HepG2 (cell line): ENCODE results near the gene RPS14. TPM values are rescaled to one million over a fixed set of nuclear protein-coding genes. Genes with fewer than 3 reads are reported as not detected.

ENCODE experiments used
- ARNT ChIP-seq: fragments of 450-650 bp; IDR thresholded peaks from 2 replicates; pipeline ENCODE4 v1.6.1; 2017
- MXI1 ChIP-seq: IDR thresholded peaks from 3 replicates; pipeline ENCODE4 v1.6.1; 2012; ENCODE audit warnings: low read depth, low read length, inconsistent platforms, borderline replicate concordance
- NFYB ChIP-seq: sonication (generic); formaldehyde crosslinking; IDR thresholded peaks from 2 replicates; pipeline ENCODE4 v1.4.0; 2020; ENCODE audit warnings: missing genetic modification reagents
- SMYD3 ChIP-seq: sonication (generic); formaldehyde crosslinking; IDR thresholded peaks from 2 replicates; pipeline ENCODE4 v1.8.1; 2023; ENCODE audit warnings: mild to moderate bottlenecking, missing genetic modification reagents
- SRSF9 ChIP-seq: fragments of 200-400 bp; formaldehyde crosslinking; IDR thresholded peaks from 2 replicates; pipeline ENCODE4 v1.6.1; 2018; ENCODE audit warnings: borderline replicate concordance, mild to moderate bottlenecking, low read depth, low read length; ENCODE audit not compliant: insufficient read depth, poor library complexity, severe bottlenecking
- ZNF12 ChIP-seq: sonication (generic); formaldehyde crosslinking; IDR thresholded peaks from 2 replicates; pipeline ENCODE4 v1.5.0; 2020; ENCODE audit warnings: missing genetic modification reagents
- ZNF20 ChIP-seq: sonication (generic); formaldehyde crosslinking; IDR thresholded peaks from 2 replicates; pipeline ENCODE4 v1.4.0; 2020; ENCODE audit warnings: mild to moderate bottlenecking, moderate library complexity, missing genetic modification reagents
- ZNF598 ChIP-seq: sonication (generic); formaldehyde crosslinking; IDR thresholded peaks from 2 replicates; pipeline ENCODE4 v1.5.1; 2020; ENCODE audit warnings: mild to moderate bottlenecking, missing genetic modification reagents, borderline replicate concordance
- ZNF670 ChIP-seq: sonication (generic); formaldehyde crosslinking; IDR thresholded peaks from 2 replicates; pipeline ENCODE4 v1.8.0; 2022; ENCODE audit warnings: mild to moderate bottlenecking, missing genetic modification reagents, borderline replicate concordance
- ZNF747 ChIP-seq: sonication (generic); formaldehyde crosslinking; IDR thresholded peaks from 2 replicates; pipeline ENCODE4 v1.8.1; 2023; ENCODE audit warnings: missing genetic modification reagents, mild to moderate bottlenecking, borderline replicate concordance
- polyA plus RNA-seq, 8 experiments: library from polyadenylated mRNA; depleted of rRNA in 3 of 8; stranded (reverse) in 7 of 8; unstranded in 1 of 8; fragments of >200 nt; fragmentation: Illumina TruSeq in 4 of 8; extraction: Trizol in 4 of 8; gene quantifications; 2 replicates each; pipeline versions ENCODE4 v1.2.1 to v1.2.3, GENCODE V29; 2011 to 2016; ENCODE audit warnings: low read depth in 4 of 8, missing spikeins in 1 of 8, mixed read lengths in 1 of 8; ENCODE audit not compliant: insufficient read depth in 1 of 8
- total RNA-seq, 5 experiments: library from RNA; depleted of rRNA; stranded (reverse); fragments of >200 nt; fragmentation: Illumina TruSeq; extraction: Trizol; gene quantifications; 2 replicates each; pipeline ENCODE4 v1.2.3, GENCODE V29; 2016; ENCODE audit warnings: low read depth in 1 of 5
- TF ChIP-seq, protein P1 (sequence below): IDR thresholded peaks from 2 replicates; pipeline ENCODE4 v1.6.1; 2018; ENCODE audit warnings: missing genetic modification reagents
- TF ChIP-seq, protein P2 (sequence below): sonication (generic); formaldehyde crosslinking; IDR thresholded peaks from 2 replicates; pipeline ENCODE4 v1.5.0; 2020; ENCODE audit warnings: mild to moderate bottlenecking, missing genetic modification reagents
- TF ChIP-seq, protein P3 (sequence below): sonication (generic); formaldehyde crosslinking; IDR thresholded peaks from 2 replicates; pipeline ENCODE4 v1.9.0; 2021; ENCODE audit warnings: missing genetic modification reagents, mild to moderate bottlenecking, borderline replicate concordance
- TF ChIP-seq, protein P4 (sequence below): sonication (generic); formaldehyde crosslinking; IDR thresholded peaks from 2 replicates; pipeline ENCODE4 v1.4.0; 2020; ENCODE audit warnings: mild to moderate bottlenecking, missing genetic modification reagents
- TF ChIP-seq, protein P5 (sequence below): sonication (generic); formaldehyde crosslinking; IDR thresholded peaks from 2 replicates; pipeline ENCODE4 v1.4.0; 2020; ENCODE audit warnings: low read depth, mild to moderate bottlenecking, missing genetic modification reagents
- TF ChIP-seq, protein P6 (sequence below): sonication (generic); formaldehyde crosslinking; IDR thresholded peaks from 2 replicates; pipeline ENCODE4 v1.8.0; 2022; ENCODE audit warnings: mild to moderate bottlenecking, missing genetic modification reagents, moderate library complexity
- TF ChIP-seq, protein P7 (sequence below): sonication (generic); formaldehyde crosslinking; IDR thresholded peaks from 2 replicates; pipeline ENCODE4 v1.8.0; 2022; ENCODE audit warnings: missing genetic modification reagents, mild to moderate bottlenecking, moderate library complexity, borderline replicate concordance

The RPS14 gene
- total and polyA plus RNA-seq, 2 of the 13 experiments (the other 11 are each of a cell fraction or from before 2014, with no cell fraction given): 2,116 to 3,295 TPM

DNA sequence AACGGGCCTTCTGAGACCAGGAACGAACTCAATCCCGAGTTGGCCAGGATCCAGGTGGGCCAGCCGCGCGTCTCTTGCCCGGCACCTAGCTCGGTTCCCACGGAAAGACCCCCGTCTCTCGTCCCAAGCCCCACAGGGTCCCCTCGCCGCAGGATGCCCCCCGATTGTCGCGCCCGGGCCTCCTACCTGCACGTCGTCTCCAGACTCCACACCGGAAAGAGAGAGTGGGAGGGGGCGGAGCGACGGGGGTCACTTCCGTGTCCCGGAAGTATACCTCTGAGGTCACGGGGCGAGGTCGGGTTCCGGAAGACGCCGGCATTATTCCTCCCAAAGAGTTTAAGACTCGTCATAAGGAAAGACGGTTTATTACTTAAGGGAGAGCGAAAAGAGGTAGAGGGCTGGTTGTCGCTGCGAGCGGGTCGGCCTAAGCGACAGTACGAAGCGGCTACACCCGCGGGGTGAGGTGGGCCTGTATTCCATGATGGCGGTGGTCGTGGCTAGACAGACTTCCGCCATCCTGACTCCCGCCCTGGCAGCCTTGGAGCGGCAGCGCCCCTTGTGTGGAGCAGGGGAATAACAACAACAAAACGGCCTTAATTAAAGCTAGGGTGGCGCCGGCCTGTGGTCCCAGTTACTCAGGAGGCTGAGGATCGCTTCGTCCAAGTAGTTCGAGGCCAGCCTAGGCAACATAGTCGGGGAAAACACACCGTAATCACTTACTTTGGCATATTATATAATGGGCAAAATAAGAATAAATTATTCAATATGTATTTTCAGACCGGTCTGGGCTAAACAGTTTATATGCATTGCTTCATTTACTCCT is at the start of gene RPS14 (continued):
- TF ChIP-seq NFYB (CRISPR knock-in tag): no peak; the same call in 1 of the 2 replicates
- peak; percentile 60; the same call in 1 of the 2 replicates for TF ChIP-seq ZNF20 (CRISPR knock-in tag)
- peak; percentile 11; the same call in 1 of the 2 replicates for TF ChIP-seq ZNF670 (CRISPR knock-in tag)
- TF ChIP-seq ZNF598 (CRISPR knock-in tag): peak; percentile 84
- TF ChIP-seq, protein P1, sequence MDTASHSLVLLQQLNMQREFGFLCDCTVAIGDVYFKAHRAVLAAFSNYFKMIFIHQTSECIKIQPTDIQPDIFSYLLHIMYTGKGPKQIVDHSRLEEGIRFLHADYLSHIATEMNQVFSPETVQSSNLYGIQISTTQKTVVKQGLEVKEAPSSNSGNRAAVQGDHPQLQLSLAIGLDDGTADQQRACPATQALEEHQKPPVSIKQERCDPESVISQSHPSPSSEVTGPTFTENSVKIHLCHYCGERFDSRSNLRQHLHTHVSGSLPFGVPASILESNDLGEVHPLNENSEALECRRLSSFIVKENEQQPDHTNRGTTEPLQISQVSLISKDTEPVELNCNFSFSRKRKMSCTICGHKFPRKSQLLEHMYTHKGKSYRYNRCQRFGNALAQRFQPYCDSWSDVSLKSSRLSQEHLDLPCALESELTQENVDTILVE: peak; percentile 79
- TF ChIP-seq, protein P2, sequence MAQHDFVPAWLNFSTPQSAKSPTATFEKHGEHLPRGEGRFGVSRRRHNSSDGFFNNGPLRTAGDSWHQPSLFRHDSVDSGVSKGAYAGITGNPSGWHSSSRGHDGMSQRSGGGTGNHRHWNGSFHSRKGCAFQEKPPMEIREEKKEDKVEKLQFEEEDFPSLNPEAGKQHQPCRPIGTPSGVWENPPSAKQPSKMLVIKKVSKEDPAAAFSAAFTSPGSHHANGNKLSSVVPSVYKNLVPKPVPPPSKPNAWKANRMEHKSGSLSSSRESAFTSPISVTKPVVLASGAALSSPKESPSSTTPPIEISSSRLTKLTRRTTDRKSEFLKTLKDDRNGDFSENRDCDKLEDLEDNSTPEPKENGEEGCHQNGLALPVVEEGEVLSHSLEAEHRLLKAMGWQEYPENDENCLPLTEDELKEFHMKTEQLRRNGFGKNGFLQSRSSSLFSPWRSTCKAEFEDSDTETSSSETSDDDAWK: no peak
- TF ChIP-seq ZNF12: no peak
- TF ChIP-seq SRSF9: no peak
- TF ChIP-seq, protein P3, sequence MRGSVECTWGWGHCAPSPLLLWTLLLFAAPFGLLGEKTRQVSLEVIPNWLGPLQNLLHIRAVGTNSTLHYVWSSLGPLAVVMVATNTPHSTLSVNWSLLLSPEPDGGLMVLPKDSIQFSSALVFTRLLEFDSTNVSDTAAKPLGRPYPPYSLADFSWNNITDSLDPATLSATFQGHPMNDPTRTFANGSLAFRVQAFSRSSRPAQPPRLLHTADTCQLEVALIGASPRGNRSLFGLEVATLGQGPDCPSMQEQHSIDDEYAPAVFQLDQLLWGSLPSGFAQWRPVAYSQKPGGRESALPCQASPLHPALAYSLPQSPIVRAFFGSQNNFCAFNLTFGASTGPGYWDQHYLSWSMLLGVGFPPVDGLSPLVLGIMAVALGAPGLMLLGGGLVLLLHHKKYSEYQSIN (CRISPR knock-in tag): no peak
- TF ChIP-seq, protein P4, sequence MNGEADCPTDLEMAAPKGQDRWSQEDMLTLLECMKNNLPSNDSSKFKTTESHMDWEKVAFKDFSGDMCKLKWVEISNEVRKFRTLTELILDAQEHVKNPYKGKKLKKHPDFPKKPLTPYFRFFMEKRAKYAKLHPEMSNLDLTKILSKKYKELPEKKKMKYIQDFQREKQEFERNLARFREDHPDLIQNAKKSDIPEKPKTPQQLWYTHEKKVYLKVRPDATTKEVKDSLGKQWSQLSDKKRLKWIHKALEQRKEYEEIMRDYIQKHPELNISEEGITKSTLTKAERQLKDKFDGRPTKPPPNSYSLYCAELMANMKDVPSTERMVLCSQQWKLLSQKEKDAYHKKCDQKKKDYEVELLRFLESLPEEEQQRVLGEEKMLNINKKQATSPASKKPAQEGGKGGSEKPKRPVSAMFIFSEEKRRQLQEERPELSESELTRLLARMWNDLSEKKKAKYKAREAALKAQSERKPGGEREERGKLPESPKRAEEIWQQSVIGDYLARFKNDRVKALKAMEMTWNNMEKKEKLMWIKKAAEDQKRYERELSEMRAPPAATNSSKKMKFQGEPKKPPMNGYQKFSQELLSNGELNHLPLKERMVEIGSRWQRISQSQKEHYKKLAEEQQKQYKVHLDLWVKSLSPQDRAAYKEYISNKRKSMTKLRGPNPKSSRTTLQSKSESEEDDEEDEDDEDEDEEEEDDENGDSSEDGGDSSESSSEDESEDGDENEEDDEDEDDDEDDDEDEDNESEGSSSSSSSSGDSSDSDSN: peak; percentile 77; the same call in 1 of the 2 replicates
- TF ChIP-seq, protein P5, sequence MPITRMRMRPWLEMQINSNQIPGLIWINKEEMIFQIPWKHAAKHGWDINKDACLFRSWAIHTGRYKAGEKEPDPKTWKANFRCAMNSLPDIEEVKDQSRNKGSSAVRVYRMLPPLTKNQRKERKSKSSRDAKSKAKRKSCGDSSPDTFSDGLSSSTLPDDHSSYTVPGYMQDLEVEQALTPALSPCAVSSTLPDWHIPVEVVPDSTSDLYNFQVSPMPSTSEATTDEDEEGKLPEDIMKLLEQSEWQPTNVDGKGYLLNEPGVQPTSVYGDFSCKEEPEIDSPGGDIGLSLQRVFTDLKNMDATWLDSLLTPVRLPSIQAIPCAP: no peak
- peak; percentile 5 for TF ChIP-seq SMYD3 (CRISPR knock-in tag)
- TF ChIP-seq, protein P6, sequence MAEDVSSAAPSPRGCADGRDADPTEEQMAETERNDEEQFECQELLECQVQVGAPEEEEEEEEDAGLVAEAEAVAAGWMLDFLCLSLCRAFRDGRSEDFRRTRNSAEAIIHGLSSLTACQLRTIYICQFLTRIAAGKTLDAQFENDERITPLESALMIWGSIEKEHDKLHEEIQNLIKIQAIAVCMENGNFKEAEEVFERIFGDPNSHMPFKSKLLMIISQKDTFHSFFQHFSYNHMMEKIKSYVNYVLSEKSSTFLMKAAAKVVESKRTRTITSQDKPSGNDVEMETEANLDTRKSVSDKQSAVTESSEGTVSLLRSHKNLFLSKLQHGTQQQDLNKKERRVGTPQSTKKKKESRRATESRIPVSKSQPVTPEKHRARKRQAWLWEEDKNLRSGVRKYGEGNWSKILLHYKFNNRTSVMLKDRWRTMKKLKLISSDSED: 0 out of 2 replicates have a peak, but pooled peaks have one; percentile 64
- TF ChIP-seq, protein P7, sequence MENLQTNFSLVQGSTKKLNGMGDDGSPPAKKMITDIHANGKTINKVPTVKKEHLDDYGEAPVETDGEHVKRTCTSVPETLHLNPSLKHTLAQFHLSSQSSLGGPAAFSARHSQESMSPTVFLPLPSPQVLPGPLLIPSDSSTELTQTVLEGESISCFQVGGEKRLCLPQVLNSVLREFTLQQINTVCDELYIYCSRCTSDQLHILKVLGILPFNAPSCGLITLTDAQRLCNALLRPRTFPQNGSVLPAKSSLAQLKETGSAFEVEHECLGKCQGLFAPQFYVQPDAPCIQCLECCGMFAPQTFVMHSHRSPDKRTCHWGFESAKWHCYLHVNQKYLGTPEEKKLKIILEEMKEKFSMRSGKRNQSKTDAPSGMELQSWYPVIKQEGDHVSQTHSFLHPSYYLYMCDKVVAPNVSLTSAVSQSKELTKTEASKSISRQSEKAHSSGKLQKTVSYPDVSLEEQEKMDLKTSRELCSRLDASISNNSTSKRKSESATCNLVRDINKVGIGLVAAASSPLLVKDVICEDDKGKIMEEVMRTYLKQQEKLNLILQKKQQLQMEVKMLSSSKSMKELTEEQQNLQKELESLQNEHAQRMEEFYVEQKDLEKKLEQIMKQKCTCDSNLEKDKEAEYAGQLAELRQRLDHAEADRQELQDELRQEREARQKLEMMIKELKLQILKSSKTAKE (CRISPR knock-in tag): no peak
- peak; percentile 42; the same call in 1 of the 2 replicates for TF ChIP-seq ZNF747 (CRISPR knock-in tag)
- peak; percentile 54; the same call in 2 of the 3 replicates for TF ChIP-seq MXI1
- TF ChIP-seq ARNT: no peak
